ENCODE data around the gene SH3BGRL.
"Not testable (repeated sequence)": the region's sequence is repeated elsewhere in the genome, so short reads cannot be mapped to it uniquely, and the experiment has no call there.

SH3BGRL gene

GRCh38 chrX:81259714-81260395 lies 58.0 kb downstream of the SH3BGRL start:
- no peak for DNase-seq

- DNase-seq, result no peak
These were observed 59.7 kb downstream of the SH3BGRL start for GRCh38 chrX:81261576-81261975.

- no peak for DNase-seq
These were observed 61.2 kb downstream of the SH3BGRL start for GRCh38 chrX:81263059-81263458.

- no peak for DNase-seq
These were observed 76.7 kb downstream of the SH3BGRL start for GRCh38 chrX:81278616-81279015.

- no peak for DNase-seq
These were observed 78.2 kb downstream of the SH3BGRL start for GRCh38 chrX:81280148-81280547.

GRCh38 chrX:81286075-81286474 lies 84.2 kb downstream of the SH3BGRL start:
- DNase-seq, result no peak

- DNase-seq, result no peak
These were observed 84.7 kb downstream of the SH3BGRL start for GRCh38 chrX:81286608-81287007.

GRCh38 chrX:81291996-81292395 lies 90.1 kb downstream of the SH3BGRL start:
- DNase-seq, result no peak

GRCh38 chrX:81294101-81294500 lies 92.2 kb downstream of the SH3BGRL start:
- no peak for DNase-seq

- DNase-seq, result no peak
These were observed 100.0 kb downstream of the SH3BGRL start for GRCh38 chrX:81301877-81302276.

GRCh38 chrX:81304563-81304962 lies 102.7 kb downstream of the SH3BGRL start:
- no peak for DNase-seq

GRCh38 chrX:81305240-81305639 lies 103.3 kb downstream of the SH3BGRL start:
- no peak for DNase-seq

- no peak for DNase-seq
These were observed 106.4 kb downstream of the SH3BGRL start for GRCh38 chrX:81308086-81308829.

GRCh38 chrX:81316163-81316562 lies 114.3 kb downstream of the SH3BGRL start:
- DNase-seq, result no peak

- not testable (repeated sequence) for DNase-seq
These were observed 129.8 kb downstream of the SH3BGRL start for GRCh38 chrX:81331653-81332052.

- DNase-seq, result no peak
These were observed 134.7 kb downstream of the SH3BGRL start for GRCh38 chrX:81336455-81337152.

GRCh38 chrX:81337805-81338204 lies 135.9 kb downstream of the SH3BGRL start:
- no peak for DNase-seq

GRCh38 chrX:81338924-81339323 lies 137.0 kb downstream of the SH3BGRL start:
- no peak for DNase-seq

- not testable (repeated sequence) for DNase-seq
These were observed 143.4 kb downstream of the SH3BGRL start for GRCh38 chrX:81345296-81345695.

All from GOT3 (cell line).